ENCODE measurements around the gene YIPF1.

YIPF1 gene

DNA sequence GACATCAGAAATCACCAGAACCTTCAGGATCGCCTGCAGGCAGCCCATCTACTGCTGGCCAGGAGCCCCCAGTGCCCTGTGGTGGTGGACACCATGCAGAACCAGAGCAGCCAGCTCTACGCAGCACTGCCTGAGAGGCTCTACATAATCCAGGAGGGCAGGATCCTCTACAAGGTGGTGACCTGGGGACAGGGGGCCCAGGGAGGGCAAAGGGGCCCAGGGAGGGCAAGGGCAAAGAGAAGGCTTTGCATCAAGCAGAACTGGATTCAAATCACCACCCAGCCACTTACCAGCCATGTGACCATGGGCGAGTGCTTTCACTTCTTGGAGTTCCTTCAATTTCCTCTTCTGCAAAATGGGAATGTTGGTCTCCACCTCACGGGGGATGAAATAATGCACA is 16.5 kb upstream of the YIPF1 start:
- DNase-seq (ENCODE audit: low spot score): no peak
- Mint-ChIP-seq H3K9me3 (no peaks in the 10 kb centered on the region), H3K4me1 (ENCODE audit: low read depth) (peaks cover 4% of the 10 kb centered on the region), H3K4me3 (no peak overlapping the region), H3K27me3 (ENCODE audit: low read depth) (no peaks in the 10 kb centered on the region), H3K36me3 (ENCODE audit: low read depth) (no peaks in the 10 kb centered on the region), H3K27ac (no peak overlapping the region)

DNA sequence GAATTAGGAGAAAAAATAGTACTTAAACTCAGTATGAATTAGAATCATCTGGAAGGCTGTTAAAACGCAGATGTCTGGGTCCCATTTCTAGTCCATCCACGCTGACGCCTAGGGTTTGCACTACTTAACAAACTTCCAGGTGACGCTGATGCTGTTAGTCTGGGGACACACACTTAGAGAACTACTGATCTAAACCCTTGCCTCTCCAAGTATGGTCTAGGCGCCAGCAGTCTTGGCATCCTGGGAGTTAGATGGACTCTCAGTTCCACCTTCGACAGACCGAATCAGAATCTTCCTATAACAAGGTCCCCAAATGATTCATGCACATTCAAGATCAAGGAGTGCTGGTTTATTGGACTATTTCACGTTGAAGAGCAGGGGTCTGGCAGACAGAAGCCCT is 15.9 kb upstream of the YIPF1 start:
- no peak for DNase-seq (ENCODE audit: low spot score)
- Mint-ChIP-seq H3K4me3 (no peak overlapping the region), H3K36me3 (ENCODE audit: low read depth) (no peaks in the 10 kb centered on the region), H3K27ac (no peak overlapping the region), H3K9me3 (no peaks in the 10 kb centered on the region), H3K27me3 (ENCODE audit: low read depth) (no peaks in the 10 kb centered on the region), H3K4me1 (ENCODE audit: low read depth) (peaks cover 7% of the 10 kb centered on the region)

DNA sequence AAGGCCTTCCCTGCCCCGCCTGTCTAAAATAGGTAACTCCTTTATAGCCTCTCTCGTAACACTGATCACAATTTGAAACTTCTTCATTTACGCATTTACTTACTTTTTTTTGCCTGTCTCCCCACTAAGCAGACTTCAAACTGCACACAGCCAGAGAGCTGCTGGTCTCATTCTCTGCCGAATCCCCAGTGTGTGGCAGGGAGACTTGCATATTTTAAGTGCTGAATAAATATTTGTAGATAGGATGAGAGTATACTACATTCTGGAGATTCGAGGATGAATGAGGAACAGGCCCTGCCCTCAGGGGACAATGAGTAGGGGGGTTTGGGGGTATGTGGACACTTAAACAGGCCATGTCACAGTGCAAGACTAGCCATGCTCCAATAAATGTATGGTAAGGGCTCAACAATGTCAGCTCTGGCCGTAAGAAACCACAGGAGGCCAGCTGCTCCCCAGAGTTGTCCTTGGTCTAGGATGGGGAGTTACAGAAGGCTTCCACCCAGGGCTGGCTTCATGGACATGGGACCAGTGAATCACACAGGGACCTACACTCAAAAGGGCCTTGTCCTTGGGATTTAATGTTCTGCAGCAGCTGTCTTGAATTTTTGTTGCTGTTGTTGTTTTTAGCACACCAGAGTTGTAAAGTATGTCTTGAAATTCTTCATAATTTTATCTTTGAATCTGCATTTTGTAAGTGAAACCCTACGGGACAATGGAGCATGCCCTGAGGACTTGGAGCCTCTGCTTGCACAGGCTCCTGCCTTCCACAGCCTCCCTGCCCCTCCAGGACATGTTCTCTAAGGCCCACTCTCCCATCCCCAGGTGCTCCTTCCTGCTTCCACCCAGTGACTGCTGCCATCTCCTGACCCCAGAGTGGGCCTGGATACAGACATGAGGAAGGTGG is 12.9 kb upstream of the YIPF1 start:
- H3K9me3 Mint-ChIP-seq: no peaks in the 10 kb centered on the region
- H3K27ac Mint-ChIP-seq: no peak overlapping the region
- peaks cover 9% of the 10 kb centered on the region for H3K4me1 Mint-ChIP-seq (ENCODE audit: low read depth)
- no peaks in the 10 kb centered on the region for H3K27me3 Mint-ChIP-seq (ENCODE audit: low read depth)
- DNase-seq (ENCODE audit: low spot score): no peak
- H3K36me3 Mint-ChIP-seq (ENCODE audit: low read depth): no peaks in the 10 kb centered on the region
- H3K4me3 Mint-ChIP-seq: no peak overlapping the region

- no peak for DNase-seq (ENCODE audit: low spot score)
- H3K27me3 Mint-ChIP-seq (ENCODE audit: low read depth): no peaks in the 10 kb centered on the region
- no peaks in the 10 kb centered on the region for H3K9me3 Mint-ChIP-seq
- H3K4me3 Mint-ChIP-seq: no peak overlapping the region
- no peaks in the 10 kb centered on the region for H3K36me3 Mint-ChIP-seq (ENCODE audit: low read depth)
- H3K27ac Mint-ChIP-seq: no peak overlapping the region
- H3K4me1 Mint-ChIP-seq (ENCODE audit: low read depth): peaks cover 9% of the 10 kb centered on the region
These were observed 10.1 kb upstream of the YIPF1 start for GRCh38 chr1:53899708-53900107.

- H3K4me1 Mint-ChIP-seq (ENCODE audit: low read depth): peaks cover 9% of the 10 kb centered on the region
- no peak overlapping the region for H3K27ac Mint-ChIP-seq
- H3K9me3 Mint-ChIP-seq: no peaks in the 10 kb centered on the region
- no peaks in the 10 kb centered on the region for H3K36me3 Mint-ChIP-seq (ENCODE audit: low read depth)
- no peak for DNase-seq (ENCODE audit: low spot score)
- no peaks in the 10 kb centered on the region for H3K27me3 Mint-ChIP-seq (ENCODE audit: low read depth)
- H3K4me3 Mint-ChIP-seq: no peak overlapping the region
These were observed 9.6 kb upstream of the YIPF1 start for GRCh38 chr1:53899206-53899628.

DNA sequence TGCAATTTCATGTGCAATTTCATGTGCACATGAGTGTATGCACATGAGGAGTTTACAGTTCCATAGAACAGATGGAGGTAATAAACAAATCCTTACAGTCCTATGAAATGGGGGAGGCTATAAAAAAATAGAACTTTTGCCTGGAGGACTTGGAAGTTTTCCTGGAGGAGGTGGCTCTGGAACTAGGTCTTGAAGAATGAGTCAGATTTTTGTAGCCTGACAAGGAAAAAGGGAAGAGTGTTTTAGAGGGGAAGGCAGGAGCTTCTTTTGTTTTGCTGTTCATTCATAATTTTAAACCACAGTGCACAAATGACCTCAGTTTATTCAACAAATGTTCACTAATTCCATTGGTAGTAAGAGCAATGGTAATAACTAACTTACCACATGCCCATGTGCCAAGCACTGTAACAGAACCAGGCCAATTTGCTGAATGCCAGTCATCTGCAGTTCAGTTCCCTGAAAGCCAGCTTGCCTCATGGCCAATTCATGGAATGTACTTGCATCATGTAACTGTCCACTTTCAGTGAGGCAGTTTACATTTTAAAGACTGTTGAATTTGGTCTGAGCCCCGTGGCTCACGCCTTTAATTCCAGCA is 7.1 kb upstream of the YIPF1 start:
- Mint-ChIP-seq H3K4me3 (no peak overlapping the region), H3K27me3 (ENCODE audit: low read depth) (no peaks in the 10 kb centered on the region), H3K36me3 (ENCODE audit: low read depth) (no peaks in the 10 kb centered on the region), H3K9me3 (no peaks in the 10 kb centered on the region), H3K27ac (no peak overlapping the region), H3K4me1 (ENCODE audit: low read depth) (peaks cover 13% of the 10 kb centered on the region)
- no peak for DNase-seq (ENCODE audit: low spot score)

DNA sequence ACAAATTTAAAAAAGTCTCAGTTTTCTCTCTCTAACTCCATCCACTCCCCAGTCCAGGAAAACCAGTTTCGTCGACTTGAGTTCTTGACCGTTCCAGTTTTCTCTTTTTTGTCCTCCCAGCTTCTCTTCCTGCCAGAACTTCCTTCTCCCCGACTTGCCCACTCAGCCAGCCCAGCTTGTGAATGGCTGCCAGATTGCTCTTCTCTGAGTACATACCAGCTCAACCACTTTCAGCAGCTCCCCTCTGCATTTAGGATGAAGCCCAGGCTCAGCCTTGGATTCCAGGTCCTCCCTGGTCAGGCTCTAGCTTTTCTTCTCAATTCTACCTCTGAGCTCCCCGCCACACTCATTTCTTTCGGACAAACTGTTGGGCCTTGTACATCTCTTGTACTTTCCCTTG is 5.8 kb upstream of the YIPF1 start:
- Mint-ChIP-seq H3K27me3 (ENCODE audit: low read depth) (no peaks in the 10 kb centered on the region), H3K4me3 (no peak overlapping the region), H3K9me3 (no peaks in the 10 kb centered on the region), H3K27ac (no peak overlapping the region), H3K36me3 (ENCODE audit: low read depth) (no peaks in the 10 kb centered on the region), H3K4me1 (ENCODE audit: low read depth) (peaks cover 7% of the 10 kb centered on the region)
- DNase-seq (ENCODE audit: low spot score): no peak

- no peak for DNase-seq (ENCODE audit: low spot score)
- H3K27ac Mint-ChIP-seq: no peak overlapping the region
- H3K9me3 Mint-ChIP-seq: no peaks in the 10 kb centered on the region
- peaks cover 14% of the 10 kb centered on the region for H3K4me1 Mint-ChIP-seq (ENCODE audit: low read depth)
- no peaks in the 10 kb centered on the region for H3K27me3 Mint-ChIP-seq (ENCODE audit: low read depth)
- H3K36me3 Mint-ChIP-seq (ENCODE audit: low read depth): no peaks in the 10 kb centered on the region
- no peak overlapping the region for H3K4me3 Mint-ChIP-seq
These were observed 5.0 kb upstream of the YIPF1 start for GRCh38 chr1:53894644-53895043.

DNA sequence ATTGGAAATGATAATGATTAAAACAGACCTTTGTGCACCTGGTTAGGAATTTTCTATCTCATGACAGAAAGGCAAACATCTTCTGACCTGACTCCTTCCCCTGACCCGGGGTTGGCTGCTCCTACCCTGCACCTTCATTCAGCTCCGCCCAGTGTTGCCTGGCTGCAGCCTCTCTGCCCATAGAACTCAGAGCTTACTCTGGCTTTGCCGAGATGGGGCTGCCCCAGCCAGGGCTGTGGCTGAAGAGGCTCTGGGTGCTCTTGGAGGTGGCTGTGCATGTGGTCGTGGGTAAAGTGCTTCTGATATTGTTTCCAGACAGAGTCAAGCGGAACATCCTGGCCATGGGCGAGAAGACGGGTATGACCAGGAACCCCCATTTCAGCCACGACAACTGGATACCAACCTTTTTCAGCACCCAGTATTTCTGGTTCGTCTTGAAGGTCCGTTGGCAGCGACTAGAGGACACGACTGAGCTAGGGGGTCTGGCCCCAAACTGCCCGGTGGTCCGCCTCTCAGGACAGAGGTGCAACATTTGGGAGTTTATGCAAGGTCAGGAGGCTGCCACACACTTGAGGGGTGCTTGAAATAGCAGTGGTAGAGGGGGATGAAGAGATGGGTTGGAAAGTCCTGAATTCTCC is 4.5 kb upstream of the YIPF1 start, which contains the start of gene DIO1:
Gene DIO1 (plus strand): TSS at position 189 of the 638 bp plus-strand sequence. CDS start 24 bp downstream, at position 213.
- Mint-ChIP-seq H3K36me3 (ENCODE audit: low read depth) (no peaks in the 10 kb centered on the region), H3K4me1 (ENCODE audit: low read depth) (peaks cover 15% of the 10 kb centered on the region), H3K27ac (no peak within 1 kb of the TSS), H3K9me3 (no peaks in the 10 kb centered on the region), H3K27me3 (ENCODE audit: low read depth) (no peaks in the 10 kb centered on the region), H3K4me3 (no peak within 1 kb of the TSS)
- DNase-seq (ENCODE audit: low spot score): peak; percentile 8

- peaks cover 22% of the 10 kb centered on the region for H3K4me1 Mint-ChIP-seq (ENCODE audit: low read depth)
- H3K4me3 Mint-ChIP-seq: no peak overlapping the region
- no peaks in the 10 kb centered on the region for H3K36me3 Mint-ChIP-seq (ENCODE audit: low read depth)
- H3K9me3 Mint-ChIP-seq: no peaks in the 10 kb centered on the region
- no peaks in the 10 kb centered on the region for H3K27me3 Mint-ChIP-seq (ENCODE audit: low read depth)
- no peak for DNase-seq (ENCODE audit: low spot score)
- no peak overlapping the region for H3K27ac Mint-ChIP-seq
These were observed 3.3 kb upstream of the YIPF1 start for GRCh38 chr1:53892911-53893310.

- peaks cover 23% of the 10 kb centered on the region for H3K4me1 Mint-ChIP-seq (ENCODE audit: low read depth)
- H3K9me3 Mint-ChIP-seq: no peaks in the 10 kb centered on the region
- no peak overlapping the region for H3K4me3 Mint-ChIP-seq
- H3K36me3 Mint-ChIP-seq (ENCODE audit: low read depth): peaks cover 2% of the 10 kb centered on the region
- H3K27me3 Mint-ChIP-seq (ENCODE audit: low read depth): no peaks in the 10 kb centered on the region
- H3K27ac Mint-ChIP-seq: no peak overlapping the region
- no peak for DNase-seq (ENCODE audit: low spot score)
These were observed 2.1 kb upstream of the YIPF1 start for GRCh38 chr1:53891678-53892077.

- Mint-ChIP-seq H3K27ac (no peak overlapping the region), H3K4me3 (peak overlapping the region; percentile 93), H3K27me3 (ENCODE audit: low read depth) (no peaks in the 10 kb centered on the region), H3K4me1 (ENCODE audit: low read depth) (peaks cover 23% of the 10 kb centered on the region), H3K36me3 (ENCODE audit: low read depth) (peaks cover 2% of the 10 kb centered on the region), H3K9me3 (no peaks in the 10 kb centered on the region)
- no peak for DNase-seq (ENCODE audit: low spot score)
These were observed 1.4 kb upstream of the YIPF1 start for GRCh38 chr1:53891018-53891417.

GRCh38 chr1:53890522-53890941 is 935 bp upstream of the YIPF1 start:
- no peaks in the 10 kb centered on the region for H3K27me3 Mint-ChIP-seq (ENCODE audit: low read depth)
- peak overlapping the region; percentile 93 for H3K27ac Mint-ChIP-seq
- peaks cover 2% of the 10 kb centered on the region for H3K36me3 Mint-ChIP-seq (ENCODE audit: low read depth)
- H3K4me3 Mint-ChIP-seq: peak overlapping the region; percentile 93
- H3K4me1 Mint-ChIP-seq (ENCODE audit: low read depth): peaks cover 23% of the 10 kb centered on the region
- no peak for DNase-seq (ENCODE audit: low spot score)
- H3K9me3 Mint-ChIP-seq: no peaks in the 10 kb centered on the region

DNA sequence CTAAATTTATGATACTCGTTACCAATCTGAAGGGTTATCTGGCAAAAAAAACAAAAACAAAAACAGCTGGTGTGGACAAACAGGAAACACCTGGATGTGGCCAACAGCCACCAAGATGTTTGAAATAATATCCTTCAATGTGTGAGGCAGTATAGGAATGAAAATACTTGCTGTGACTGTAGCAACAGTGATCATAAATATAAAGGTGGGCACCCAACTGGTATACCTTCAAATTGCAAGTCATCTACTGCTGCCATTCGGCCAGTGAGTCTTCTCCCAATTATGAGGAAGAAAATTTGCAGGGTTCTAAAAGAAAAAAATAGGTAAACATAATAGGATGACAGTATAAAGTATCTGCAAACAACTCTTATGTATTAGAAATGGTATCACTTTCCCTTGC is 916 bp downstream of the YIPF1 start:
- H3K36me3 Mint-ChIP-seq (ENCODE audit: low read depth): peaks cover 5% of the 10 kb centered on the region

More for the DNA sequence above, 916 bp downstream of the YIPF1 start:
- H3K9me3 Mint-ChIP-seq: no peaks in the 10 kb centered on the region
- peak overlapping the region; percentile 93 for H3K27ac Mint-ChIP-seq
- H3K4me3 Mint-ChIP-seq: peak overlapping the region; percentile 93
- no peak for DNase-seq (ENCODE audit: low spot score)
- H3K4me1 Mint-ChIP-seq (ENCODE audit: low read depth): peaks cover 23% of the 10 kb centered on the region
- no peaks in the 10 kb centered on the region for H3K27me3 Mint-ChIP-seq (ENCODE audit: low read depth)
